Left kidney (tissue), 2 donors: ENCODE results near the gene RGS3. TPM values are rescaled to one million over a fixed set of nuclear protein-coding genes. Genes with fewer than 3 reads are reported as not detected.

ENCODE experiments used
- DNase-seq: peaks from one replicate; pipeline ENCODE4 v3.0.0-alpha.2; 2013
- polyA plus RNA-seq: library from polyadenylated mRNA; unstranded; fragments of 120-200 nt; gene quantifications from one replicate; pipeline ENCODE4 v1.2.1, GENCODE V29; 2013; ENCODE audit not compliant: insufficient read length

Gene RGS3
- polyA plus RNA-seq, 1 donor: 38.5 TPM

GRCh38 chr9:113618836-113619490, 155.4 kb downstream of the RGS3 start:
- DNase-seq: no peak

DNA sequence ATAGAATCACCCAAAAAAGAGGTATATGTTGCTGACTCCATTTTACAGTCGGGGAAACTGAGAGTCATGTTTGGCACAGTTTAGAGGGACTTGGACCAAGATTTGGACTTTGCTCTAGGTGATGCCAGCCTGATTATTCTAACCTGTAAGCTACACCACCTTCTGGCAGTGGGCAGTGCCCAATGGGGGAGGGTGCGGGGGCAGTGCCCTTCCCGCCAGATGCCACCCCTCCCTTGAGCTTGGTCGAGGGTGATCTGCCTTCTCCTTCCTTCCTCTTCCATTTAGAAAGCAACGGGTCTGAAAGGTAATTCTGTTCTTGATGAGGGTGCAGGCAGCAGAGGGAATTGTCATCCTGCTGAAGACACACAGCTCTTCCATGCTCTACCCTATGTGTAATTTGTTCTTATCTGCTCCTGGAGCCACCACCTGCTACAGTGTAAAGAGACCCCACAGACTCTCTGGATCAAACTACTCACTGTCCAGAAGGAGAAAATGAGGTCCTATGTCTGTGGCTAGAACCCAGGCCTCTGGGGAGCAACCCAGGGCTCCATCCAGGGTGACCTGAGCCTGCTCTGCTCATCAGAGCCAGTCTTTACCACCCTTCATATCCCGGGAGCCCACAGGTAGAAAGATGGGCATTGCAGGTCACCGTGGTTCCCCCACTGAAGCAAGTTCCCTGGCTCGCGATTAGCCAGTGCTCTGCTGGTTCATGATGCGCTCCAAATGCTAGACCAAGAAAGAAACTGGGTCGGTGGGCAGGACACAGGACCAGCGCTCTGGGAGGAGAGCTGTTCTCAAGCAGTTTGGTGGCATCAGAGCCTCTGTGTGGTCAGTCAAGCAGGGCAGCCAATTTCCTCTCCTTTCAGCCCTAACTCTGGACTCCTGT, 156.2 kb downstream of the RGS3 start:
- no peak for DNase-seq

- DNase-seq: peak; percentile 89
These were observed 157.0 kb downstream of the RGS3 start for GRCh38 chr9:113620377-113621161.

DNA sequence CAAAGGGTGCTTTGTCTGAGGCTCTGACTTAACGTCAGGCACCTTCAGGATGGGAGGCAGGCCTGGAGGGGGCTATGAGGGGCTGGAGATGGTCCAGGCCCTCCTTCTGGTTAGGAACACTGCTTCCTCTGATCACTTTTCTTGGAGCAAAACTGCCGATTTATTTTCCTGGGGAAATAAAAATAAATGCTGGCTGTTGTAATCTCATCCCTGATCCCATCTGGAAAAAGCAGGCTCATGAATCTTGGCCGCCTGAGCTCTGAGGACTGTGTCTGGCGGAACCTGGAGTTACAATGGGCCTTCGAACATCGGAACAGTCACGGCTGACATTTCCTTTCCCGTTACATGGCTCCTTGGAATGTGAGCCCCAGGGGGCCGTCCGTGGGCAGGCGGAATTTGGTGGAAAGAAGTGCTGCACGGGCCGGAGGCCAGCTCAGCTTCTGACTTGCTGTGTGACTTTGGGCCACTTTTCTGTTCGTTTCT, 157.8 kb downstream of the RGS3 start:
- no peak for DNase-seq

GRCh38 chr9:113621980-113622379, 158.5 kb downstream of the RGS3 start:
- no peak for DNase-seq

DNA sequence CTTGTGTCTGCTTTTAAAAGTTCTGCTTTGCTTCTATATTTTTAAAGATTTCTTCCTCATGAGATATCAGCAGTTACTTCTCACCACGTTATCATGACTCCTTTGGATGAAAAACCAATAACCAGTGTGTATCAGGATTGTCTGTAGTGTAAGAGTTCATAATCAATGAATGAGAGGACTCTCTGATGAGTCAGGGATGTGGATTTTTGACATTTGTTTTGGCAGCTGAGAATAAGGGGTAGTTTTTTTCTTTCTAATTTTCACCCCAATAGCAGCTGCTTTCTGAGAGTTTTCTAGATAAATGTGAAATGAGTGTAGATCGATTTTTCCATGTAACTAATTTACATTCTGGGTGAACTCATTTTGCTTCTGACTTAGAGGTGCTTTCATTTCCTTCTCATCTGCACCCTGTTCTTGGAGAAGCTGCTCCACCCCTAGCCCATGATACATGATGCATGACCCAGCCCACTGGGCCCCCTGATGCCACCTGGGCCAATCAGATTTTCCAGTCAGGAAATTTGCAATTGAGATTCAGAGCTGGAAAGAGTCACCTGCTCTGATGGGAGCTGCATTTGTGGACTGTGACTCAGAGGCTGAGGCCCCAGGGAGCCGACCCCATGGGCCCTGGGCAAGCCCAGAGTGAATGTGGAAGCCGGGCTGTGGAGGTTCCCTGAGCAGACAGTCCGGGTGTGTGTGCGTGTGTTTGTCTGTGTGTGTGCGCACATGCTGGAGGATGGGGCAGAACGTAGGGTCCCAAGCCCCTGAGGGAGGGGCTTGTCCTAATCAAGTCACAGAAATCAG, 159.3 kb downstream of the RGS3 start:
- DNase-seq: no peak

- DNase-seq: no peak
These were observed 160.4 kb downstream of the RGS3 start for GRCh38 chr9:113623851-113624485.

- DNase-seq: no peak
These were observed 161.2 kb downstream of the RGS3 start for GRCh38 chr9:113624721-113625120.

DNA sequence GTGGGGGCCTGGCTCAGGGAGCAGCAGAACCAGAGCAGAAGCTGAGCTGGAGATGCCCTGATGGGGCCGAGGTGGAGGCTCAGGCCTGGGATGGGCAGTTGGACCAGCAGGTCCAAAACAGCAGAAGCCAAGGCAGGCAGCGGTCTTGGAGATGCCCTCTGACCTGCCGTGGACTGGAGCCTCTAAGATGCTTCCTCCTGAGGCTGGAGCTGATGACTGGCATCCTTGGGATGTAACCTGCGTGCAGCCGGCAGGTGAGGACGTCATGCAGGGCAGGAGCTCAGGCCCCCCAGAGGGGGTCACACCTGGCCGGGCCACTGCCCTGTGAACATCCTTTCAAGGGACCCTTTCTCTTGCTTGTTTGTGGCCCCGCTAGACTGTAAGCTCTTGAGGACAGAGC, 162.0 kb downstream of the RGS3 start:
- DNase-seq: no peak

- no peak for DNase-seq
These were observed 163.4 kb downstream of the RGS3 start for GRCh38 chr9:113626735-113627495.

- DNase-seq: no peak
These were observed 165.1 kb downstream of the RGS3 start for GRCh38 chr9:113628621-113629020.

GRCh38 chr9:113630386-113631136, 167.0 kb downstream of the RGS3 start:
- DNase-seq: no peak

DNA sequence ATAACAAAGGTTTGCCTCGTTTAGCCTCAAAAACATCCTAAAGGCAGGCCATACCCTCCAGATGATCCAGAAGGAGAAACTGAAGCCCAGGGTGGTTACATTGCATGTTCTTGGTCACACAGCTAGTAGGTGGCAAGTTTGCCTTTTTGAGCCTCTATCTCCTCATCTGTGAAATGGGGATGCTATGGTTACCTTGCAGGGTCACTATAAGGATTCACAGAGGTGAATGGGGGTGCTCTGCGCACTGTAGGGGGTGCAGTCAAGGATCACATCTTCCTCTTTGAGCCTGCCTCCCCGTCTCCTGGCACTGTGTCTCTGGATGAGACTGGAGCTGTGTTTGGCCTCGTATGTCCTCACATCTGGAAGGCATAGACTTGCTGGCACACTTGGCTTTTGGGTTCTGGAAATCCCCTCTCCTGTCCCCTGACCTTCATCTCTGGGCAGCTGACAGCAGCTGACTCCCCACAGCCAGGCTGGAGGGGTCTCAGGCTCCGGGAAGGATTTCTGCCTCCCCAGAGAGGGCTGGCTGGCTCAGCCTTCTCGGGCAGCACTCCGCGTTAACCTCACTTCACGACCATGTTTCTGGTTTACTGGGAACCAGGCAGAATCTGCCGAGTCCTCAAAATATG, 167.7 kb downstream of the RGS3 start:
- DNase-seq: no peak

GRCh38 chr9:113631871-113632665, 168.5 kb downstream of the RGS3 start:
- DNase-seq: no peak

- no peak for DNase-seq
These were observed 169.5 kb downstream of the RGS3 start for GRCh38 chr9:113632776-113633590.

GRCh38 chr9:113633782-113634595, 170.5 kb downstream of the RGS3 start:
- no peak for DNase-seq
